GM21529 (cell line): ENCODE results near the gene ZFAND6.
"Not testable (repeated sequence)": the region's sequence is repeated elsewhere in the genome, so short reads cannot be mapped to it uniquely, and the experiment has no call there.

Source experiments
- ATAC-seq: cut with Tn5 transposase; IDR thresholded peaks from one replicate; pipeline ENCODE4 v1.9.1; 2021; ENCODE audit not compliant: unreplicated experiment

The ZFAND6 gene

GRCh38 chr15:80141916-80142598 is 82.6 kb downstream of the ZFAND6 start:
- ATAC-seq: no peak

- no peak for ATAC-seq
Measured at GRCh38 chr15:80142646-80143045, 83.2 kb downstream of the ZFAND6 start.

DNA sequence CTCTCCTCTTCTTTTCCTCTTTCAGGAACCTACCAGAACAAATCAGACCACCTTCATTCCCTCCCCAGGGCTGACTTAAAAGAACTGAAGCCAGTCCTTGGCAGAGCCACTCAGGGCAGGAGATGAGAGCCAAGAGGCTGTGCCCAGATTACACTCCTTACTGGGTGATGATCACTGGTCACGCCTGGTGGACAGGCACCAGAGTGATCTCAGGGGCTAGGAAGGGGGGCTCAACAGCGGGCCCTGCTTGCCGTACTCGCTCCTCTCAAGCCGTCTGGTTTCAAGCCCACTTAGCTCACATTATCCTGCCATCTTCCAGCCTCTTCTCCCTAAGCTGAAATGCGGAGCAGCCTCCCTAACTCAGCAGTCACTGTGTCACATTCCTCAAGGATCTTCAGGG is 91.7 kb downstream of the ZFAND6 start:
- no peak for ATAC-seq

- no peak for ATAC-seq
Measured at GRCh38 chr15:80151576-80151975, 92.1 kb downstream of the ZFAND6 start.

DNA sequence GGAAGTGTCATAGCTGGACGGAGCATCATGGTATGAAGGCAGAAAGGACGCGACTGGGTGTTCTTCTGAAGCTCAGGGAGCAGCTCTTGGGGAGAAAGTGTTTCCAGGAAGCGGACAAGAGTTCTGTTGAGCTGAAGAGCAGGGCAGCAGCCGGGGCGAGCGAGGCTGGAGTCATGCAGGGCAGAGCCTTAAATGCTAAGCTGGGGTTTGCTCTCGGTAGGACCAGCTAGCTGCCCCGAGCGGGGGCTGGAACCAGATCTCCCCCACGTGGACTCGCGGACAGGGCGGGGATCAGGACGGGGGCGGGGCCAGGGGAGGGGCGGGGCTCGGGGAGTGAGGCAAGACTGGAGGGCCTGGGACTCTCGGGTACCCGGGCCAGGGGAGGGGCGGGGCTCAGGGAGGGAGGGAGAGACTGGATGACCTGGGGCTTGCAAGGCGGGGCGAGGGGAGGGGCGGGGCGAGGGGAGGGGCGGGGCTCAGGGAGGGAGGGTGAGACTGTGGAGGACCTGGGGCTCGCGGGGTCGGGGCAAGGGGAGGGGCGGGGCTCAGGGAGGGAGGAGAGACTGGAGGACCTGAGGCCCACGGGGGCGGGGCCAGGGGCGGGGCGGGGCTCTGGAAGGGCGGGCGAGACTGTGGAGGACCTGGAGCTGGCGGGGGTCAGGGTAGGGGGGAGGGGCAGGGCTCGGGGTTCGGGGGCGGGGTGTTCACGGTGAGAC is 92.9 kb downstream of the ZFAND6 start:
- peak; percentile 78 for ATAC-seq

GRCh38 chr15:80152896-80153876 is 93.7 kb downstream of the ZFAND6 start, which contains the start of gene FAH:
TSS of gene FAH (plus strand) at chr15:80152999. CDS start at chr15:80153055, 56 bp downstream.
- ATAC-seq: peak; percentile 45

- ATAC-seq: no peak
Measured at GRCh38 chr15:80153900-80154299, 94.4 kb downstream of the ZFAND6 start.

- ATAC-seq: no peak
Measured at GRCh38 chr15:80154336-80154735, 94.9 kb downstream of the ZFAND6 start.

- ATAC-seq: no peak
Measured at GRCh38 chr15:80155001-80155377, 95.5 kb downstream of the ZFAND6 start.

GRCh38 chr15:80155378-80156175 is 96.1 kb downstream of the ZFAND6 start:
- ATAC-seq: not testable (repeated sequence)

DNA sequence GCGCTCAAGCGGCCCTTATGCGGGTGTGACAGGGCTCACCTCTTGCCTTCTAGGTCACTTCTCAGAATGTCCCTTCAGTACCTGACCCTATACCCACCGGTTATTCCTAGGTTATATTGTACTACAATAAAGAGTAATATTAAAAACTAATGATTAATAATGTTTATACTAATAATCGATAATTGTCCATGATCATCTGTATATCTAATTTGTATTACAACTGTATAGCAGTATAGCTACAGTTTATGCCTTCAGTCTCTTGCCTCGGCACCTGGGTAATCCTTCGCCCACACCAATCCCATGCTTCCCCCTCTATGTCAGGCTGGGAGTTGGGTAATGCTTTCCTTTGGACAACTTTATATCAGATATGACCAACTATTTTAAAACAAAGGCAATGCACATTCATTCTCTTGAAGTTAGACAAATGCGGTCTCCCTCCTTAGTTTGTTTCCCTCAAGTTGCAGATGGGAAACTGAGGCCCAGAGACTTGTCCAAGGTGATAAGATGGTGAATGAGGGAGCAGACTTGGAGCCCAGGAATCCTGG is 96.8 kb downstream of the ZFAND6 start:
- ATAC-seq: no peak

- no peak for ATAC-seq
Measured at GRCh38 chr15:80157215-80157614, 97.7 kb downstream of the ZFAND6 start.

DNA sequence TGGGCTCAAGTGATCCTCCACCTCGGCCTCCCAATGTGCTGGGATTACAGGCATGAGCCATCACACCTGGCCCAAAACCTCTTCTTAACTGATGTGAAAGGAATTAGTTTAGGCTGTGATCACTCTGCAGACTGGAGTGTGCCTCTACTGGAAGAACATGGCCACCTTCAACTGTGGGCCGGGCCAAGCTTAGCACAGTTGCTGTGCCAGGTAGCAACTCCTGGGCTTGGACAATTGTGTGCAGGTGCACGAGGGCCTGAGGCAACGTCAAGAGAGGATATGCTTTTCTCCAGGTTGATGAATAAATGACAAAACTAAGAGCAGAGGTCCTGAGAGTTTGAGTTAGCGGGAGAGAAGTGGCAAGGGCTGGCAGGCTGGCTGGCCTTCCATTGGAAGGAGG is 99.8 kb downstream of the ZFAND6 start:
- no peak for ATAC-seq

DNA sequence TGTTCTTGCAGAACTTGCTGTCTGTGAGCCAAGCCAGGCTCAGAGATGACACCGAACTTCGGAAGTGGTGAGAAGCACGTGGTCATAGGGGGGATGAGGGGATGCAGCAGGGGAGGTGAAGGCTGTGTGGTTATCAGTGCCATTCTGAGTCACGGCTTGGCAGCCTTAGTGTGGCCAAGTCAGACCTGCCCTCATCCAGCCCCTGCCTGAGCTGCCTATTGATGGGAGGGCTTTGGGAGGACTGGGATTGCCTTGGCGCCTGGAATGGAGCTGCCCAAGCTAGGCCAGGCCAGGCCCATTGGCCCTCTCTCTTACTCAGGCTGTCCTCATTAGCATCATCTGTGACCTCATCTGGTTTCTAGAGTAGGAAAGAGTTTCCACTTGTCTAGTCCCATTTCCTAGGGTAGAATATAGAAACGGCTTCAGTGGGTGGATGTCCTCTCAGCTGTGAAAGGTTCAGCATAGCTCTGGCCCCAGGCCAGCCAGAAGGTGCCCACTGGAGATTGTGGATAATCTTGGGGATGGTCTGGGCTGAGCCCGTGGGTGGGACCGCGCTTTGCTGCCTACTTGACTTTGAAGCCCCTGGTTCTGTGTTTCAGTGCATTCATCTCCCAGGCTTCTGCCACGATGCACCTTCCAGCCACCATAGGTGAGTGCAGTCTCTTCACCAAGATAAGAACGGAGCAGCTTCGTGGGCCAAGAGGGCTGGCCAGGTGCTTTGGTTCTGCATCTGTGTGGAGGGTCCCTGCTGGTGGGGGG is 100.5 kb downstream of the ZFAND6 start:
- ATAC-seq: peak; percentile 47

- peak; percentile 68 for ATAC-seq
Measured at GRCh38 chr15:80160570-80161156, 101.2 kb downstream of the ZFAND6 start.

GRCh38 chr15:80161468-80162016 is 102.1 kb downstream of the ZFAND6 start:
- no peak for ATAC-seq

- no peak for ATAC-seq
Measured at GRCh38 chr15:80162059-80162554, 102.6 kb downstream of the ZFAND6 start.

DNA sequence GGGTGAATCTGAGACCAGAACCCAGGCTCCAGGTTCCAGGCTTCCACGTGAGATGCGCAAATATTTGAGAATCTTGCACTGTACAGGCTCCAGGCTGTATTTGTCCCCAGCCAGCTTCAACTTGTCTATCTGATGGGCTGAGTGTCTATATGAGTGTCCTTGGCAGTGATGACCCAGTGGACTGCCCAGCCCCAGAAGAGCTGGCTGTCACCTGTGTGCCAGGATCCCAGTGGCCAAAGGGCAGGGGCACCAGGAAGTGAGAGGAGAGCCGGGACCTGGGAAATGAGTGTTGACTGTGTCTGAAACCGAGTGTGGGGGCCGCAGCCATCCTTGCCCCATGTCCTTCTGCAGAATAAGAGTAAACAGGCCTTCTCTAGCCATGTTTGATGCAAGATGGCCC is 103.7 kb downstream of the ZFAND6 start:
- no peak for ATAC-seq

GRCh38 chr15:80163897-80164296 is 104.4 kb downstream of the ZFAND6 start:
- ATAC-seq: no peak
